Activated CD8-positive, alpha-beta T cell treated with anti-CD3 and anti-CD28 coated beads, Interleukin-2, amount 10 ng/mL, durations not matched to agents 7 days and 5 days (primary cell): ENCODE results near the gene CMKLR1. TPM values are rescaled to one million over a fixed set of nuclear protein-coding genes. Genes with fewer than 3 reads are reported as not detected.

Experiments
- ATAC-seq: fragments of 150-1000 bp; cut with Tn5 transposase; one replicate; pipeline ENCODE4 v1.10.0; 2021; ENCODE audit warnings: moderate library complexity
- CTCF ChIA-PET: fragments of 350-600 bp; sonication (Branson Sonifier 250); formaldehyde crosslinking; loops from one replicate; lab custom pipeline; 2021; ENCODE audit warnings: antibody characterized with exemption; lab: Charles Lee
- POLR2A ChIA-PET: fragments of 350-600 bp; sonication (Branson Sonifier 250); formaldehyde crosslinking; loops from one replicate; lab custom pipeline; 2021; ENCODE audit warnings: antibody characterized with exemption; lab: Charles Lee
- DNase-seq: peaks from one replicate; pipeline ENCODE4 v3.0.0-alpha.2; 2020
- H3K27ac Mint-ChIP-seq: one replicate; pipeline ENCODE4 v1.8.0; 2021; ENCODE audit warnings: mild to moderate bottlenecking, mixed read lengths
- H3K27me3 Mint-ChIP-seq: one replicate; pipeline ENCODE4 v1.8.0; 2021; ENCODE audit warnings: low read depth, mixed read lengths
- H3K36me3 Mint-ChIP-seq: one replicate; pipeline ENCODE4 v1.8.0; 2021; ENCODE audit warnings: low read depth, mixed read lengths
- H3K4me1 Mint-ChIP-seq: one replicate; pipeline ENCODE4 v1.8.0; 2021; ENCODE audit warnings: low read depth, mixed read lengths
- H3K4me3 Mint-ChIP-seq: one replicate; pipeline ENCODE4 v1.8.0; 2021; ENCODE audit warnings: mild to moderate bottlenecking, mixed read lengths
- H3K9me3 Mint-ChIP-seq: one replicate; pipeline ENCODE4 v1.8.0; 2022; ENCODE audit warnings: mixed read lengths; ENCODE audit not compliant: insufficient read depth
- total RNA-seq, 2 experiments: library from RNA; stranded (reverse); gene quantifications; one replicate each; pipeline ENCODE4 v1.2.3, GENCODE V29; 2021

Gene CMKLR1
- total RNA-seq, 2 experiments from 2014 or later = 0.08 TPM; not detected in 1

DNA sequence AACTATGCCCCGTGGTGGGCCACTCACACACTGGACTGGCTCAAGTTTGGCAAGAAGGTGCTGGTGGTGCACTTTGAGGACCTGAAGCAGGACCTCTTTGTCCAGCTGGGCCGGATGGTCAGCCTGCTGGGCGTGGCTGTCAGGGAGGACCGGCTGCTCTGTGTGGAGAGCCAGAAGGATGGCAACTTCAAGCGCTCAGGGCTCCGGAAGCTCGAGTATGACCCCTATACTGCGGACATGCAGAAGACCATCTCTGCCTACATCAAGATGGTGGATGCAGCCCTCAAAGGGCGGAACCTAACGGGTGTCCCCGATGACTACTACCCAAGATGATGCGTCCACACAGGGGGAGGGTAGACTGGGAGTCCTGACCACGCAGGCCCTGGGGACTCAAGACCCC lies 91.1 kb downstream of the CMKLR1 start:
- no peaks in the 10 kb centered on the region for H3K9me3 Mint-ChIP-seq
- H3K27ac Mint-ChIP-seq = no peak overlapping the region
- no peaks in the 10 kb centered on the region for H3K4me1 Mint-ChIP-seq
- no peak overlapping the region for H3K4me3 Mint-ChIP-seq
- no peaks in the 10 kb centered on the region for H3K36me3 Mint-ChIP-seq
- peaks cover 5% of the 10 kb centered on the region for H3K27me3 Mint-ChIP-seq
- CTCF ChIA-PET = interaction anchor here (1.3 kb wide), 1 partner anchor 336 kb away, joined by 3 read pairs; no protein-coding TSS in a partner anchor
- POLR2A ChIA-PET = no interaction called here
- ATAC-seq = no peak
- DNase-seq = no peak

DNA sequence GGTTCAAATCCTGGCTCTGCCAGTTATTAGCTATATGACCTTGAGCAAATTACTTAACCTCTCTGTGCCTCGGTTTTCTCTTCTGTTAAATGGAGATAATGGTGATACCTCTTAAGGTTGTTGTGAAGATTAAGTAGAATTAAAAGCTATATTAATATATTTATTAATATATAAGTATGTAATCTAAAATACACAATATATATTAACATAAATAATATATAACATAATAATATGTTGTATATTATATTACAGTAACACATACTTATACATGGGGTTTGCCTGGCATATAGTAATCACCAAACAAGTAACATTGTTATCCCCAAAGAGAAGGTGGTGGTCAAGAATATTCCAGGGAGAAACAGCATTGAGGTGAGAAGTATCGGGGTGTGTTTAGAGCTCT lies 92.0 kb downstream of the CMKLR1 start:
- ChIA-PET POLR2A (no interaction called here), CTCF (interaction anchor here (1.3 kb wide), 1 partner anchor 335 kb away, joined by 3 read pairs; no protein-coding TSS in a partner anchor)
- Mint-ChIP-seq H3K27ac (no peak overlapping the region), H3K27me3 (peaks cover 5% of the 10 kb centered on the region), H3K36me3 (no peaks in the 10 kb centered on the region), H3K4me3 (no peak overlapping the region), H3K4me1 (no peaks in the 10 kb centered on the region), H3K9me3 (no peaks in the 10 kb centered on the region)
- ATAC-seq (no peak), DNase-seq (no peak)

DNA sequence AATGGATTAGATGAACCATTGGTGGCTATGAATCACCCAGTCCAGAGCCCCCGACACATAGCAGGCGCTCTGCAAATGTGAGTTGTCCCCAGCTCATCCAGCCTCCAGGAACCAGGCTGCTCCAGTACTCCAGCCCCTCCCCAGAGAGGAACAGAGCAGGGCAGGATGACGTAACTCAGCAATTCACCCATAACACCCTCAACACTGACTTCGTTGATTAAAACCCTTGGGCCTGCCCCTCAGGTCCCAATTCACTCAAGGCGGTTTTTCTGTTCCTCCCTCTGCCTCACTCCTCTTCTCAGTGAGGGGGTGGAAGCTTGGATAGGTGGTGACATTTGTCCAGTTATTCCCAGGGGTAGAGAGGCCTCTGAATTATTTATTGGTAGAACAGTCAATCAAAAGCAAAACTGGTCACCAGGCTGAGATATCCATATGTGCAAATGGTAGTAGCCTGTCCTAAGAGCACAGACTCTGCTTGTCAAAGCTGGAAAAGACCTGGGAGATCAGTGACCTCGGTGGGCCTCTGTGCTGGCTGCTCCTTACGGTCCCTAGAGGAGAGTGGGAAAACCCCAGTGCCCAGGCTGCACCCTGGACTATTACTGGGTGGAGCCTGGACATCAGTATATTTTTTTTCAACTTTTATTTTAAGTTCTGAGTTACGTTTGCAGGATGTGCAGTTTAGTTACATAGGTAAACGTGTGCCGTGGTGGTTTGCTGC lies 97.0 kb downstream of the CMKLR1 start:
- no peak for ATAC-seq

DNA sequence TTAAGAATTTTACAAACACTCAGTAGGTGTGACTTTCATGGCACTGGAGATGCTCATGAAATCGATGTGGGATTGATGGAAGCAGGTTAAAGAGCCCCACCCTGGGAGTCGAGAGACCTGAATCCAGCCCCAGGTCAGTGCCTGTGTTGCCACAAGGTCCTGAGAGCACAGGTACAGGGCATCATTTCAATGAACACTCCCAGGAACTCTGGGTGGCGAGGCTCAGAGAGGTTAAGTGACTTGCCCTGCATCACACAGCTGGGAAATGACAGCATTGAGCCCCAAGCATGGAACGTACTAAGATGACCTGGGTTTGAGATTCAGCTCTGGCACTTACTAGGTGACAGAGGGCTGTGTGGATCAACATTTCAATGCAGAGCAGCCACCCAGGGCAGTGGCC lies 98.2 kb downstream of the CMKLR1 start:
- Mint-ChIP-seq H3K9me3 (no peaks in the 10 kb centered on the region), H3K27me3 (peaks cover 13% of the 10 kb centered on the region), H3K4me1 (peaks cover 2% of the 10 kb centered on the region), H3K4me3 (no peak overlapping the region), H3K27ac (no peak overlapping the region), H3K36me3 (no peaks in the 10 kb centered on the region)
- CTCF ChIA-PET = no interaction called here
- no peak for DNase-seq
- POLR2A ChIA-PET = no interaction called here
- no peak for ATAC-seq

More for the DNA sequence above, 97.0 kb downstream of the CMKLR1 start:
- no peak for DNase-seq
- CTCF ChIA-PET = no interaction called here
- Mint-ChIP-seq H3K27ac (no peak overlapping the region), H3K27me3 (peaks cover 4% of the 10 kb centered on the region), H3K9me3 (no peaks in the 10 kb centered on the region), H3K36me3 (no peaks in the 10 kb centered on the region), H3K4me1 (peaks cover 2% of the 10 kb centered on the region), H3K4me3 (no peak overlapping the region)
- POLR2A ChIA-PET = no interaction called here

DNA sequence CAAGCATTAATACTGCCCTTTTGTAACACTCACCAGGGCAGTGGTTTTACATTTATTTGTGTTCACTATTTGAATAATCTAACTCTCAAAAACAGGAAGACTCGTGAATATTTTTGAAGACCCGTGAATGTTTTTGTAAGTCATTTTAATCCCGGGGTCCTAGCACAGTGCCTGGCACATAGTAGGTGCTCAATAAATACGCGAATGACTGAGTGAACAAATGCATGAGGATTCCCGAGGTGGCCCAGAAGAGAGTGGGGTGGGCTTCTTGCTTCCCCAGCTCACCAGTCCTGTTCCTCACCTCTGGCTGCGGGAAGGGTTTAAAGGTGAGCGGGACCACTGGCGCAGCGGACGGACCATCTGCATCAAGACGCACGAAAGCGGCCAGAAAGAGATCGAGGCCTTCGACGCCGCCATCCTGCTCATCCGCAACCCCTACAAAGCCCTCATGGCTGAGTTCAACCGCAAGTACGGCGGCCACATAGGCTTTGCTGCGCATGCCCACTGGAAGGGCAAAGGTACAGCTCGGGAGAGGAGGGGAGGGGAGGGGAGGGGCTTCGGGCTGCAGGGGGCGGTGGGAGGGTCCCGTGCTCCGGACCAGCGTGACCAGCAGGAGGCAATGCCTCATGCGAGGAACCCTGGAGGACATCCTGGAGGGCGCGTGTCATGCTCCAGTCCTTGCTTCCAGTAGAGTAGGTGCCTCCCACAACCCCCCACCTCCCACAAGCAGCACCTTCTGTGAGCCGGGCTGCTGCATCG lies 98.9 kb downstream of the CMKLR1 start:
- Mint-ChIP-seq H3K4me1 (peaks cover 2% of the 10 kb centered on the region), H3K27ac (no peak overlapping the region), H3K9me3 (no peaks in the 10 kb centered on the region), H3K36me3 (no peaks in the 10 kb centered on the region), H3K4me3 (no peak overlapping the region), H3K27me3 (peaks cover 16% of the 10 kb centered on the region)
- POLR2A ChIA-PET = no interaction called here
- ATAC-seq = no peak
- CTCF ChIA-PET = no interaction called here
- no peak for DNase-seq

DNA sequence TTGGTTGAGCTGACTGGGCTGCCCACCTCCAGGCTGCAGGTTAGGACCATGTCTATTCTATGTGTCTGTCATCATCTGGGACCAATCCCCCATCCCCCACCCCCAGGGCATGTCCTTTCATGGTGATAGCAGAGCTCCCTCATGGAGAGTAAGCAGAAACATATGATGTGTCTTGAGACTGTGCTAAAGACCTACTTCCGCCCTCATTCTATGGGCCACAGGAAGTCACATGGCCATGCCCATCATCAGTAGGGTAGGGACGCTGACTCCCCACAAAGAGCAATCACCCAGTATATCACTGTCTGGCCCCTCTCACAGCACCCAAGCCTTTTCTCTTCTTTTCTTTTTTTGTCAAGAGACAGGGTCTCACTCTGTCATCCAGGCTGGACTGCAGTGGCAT lies 99.7 kb downstream of the CMKLR1 start:
- ATAC-seq = no peak
- POLR2A ChIA-PET = no interaction called here
- H3K4me1 Mint-ChIP-seq = peaks cover 2% of the 10 kb centered on the region

DNA sequence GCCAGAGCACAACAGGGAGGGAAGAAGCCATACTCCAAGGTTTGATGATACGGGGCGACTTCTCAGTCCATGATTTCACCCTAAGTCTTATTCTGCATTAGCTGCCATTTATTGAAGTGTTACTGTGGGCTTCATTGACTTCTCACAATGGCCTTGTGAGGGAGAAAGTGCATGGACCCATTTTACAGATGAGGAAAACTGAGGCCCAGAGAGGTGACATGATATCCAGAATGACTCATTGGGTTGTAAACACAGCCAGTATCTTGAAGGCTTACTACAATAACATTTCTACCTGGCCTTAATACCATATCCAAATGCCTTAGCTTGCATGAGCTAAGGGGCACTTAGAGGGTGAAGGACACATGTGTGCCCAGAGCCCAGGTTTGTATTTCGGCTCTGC lies 100.6 kb downstream of the CMKLR1 start:
- Mint-ChIP-seq H3K36me3 (no peaks in the 10 kb centered on the region), H3K27ac (no peak overlapping the region), H3K9me3 (no peaks in the 10 kb centered on the region), H3K4me1 (peaks cover 2% of the 10 kb centered on the region), H3K4me3 (no peak overlapping the region), H3K27me3 (peaks cover 16% of the 10 kb centered on the region)
- CTCF ChIA-PET = interaction anchor here (1.1 kb wide), 1 partner anchor 63 kb away, joined by 3 read pairs; no protein-coding TSS in a partner anchor
- ATAC-seq (no peak), DNase-seq (no peak)
- POLR2A ChIA-PET = no interaction called here

More for the DNA sequence above, 99.7 kb downstream of the CMKLR1 start:
- no peak for DNase-seq
- CTCF ChIA-PET = interaction anchor here (1.1 kb wide), 1 partner anchor 62 kb away, joined by 3 read pairs; no protein-coding TSS in a partner anchor
- peaks cover 16% of the 10 kb centered on the region for H3K27me3 Mint-ChIP-seq
- no peaks in the 10 kb centered on the region for H3K36me3 Mint-ChIP-seq
- no peak overlapping the region for H3K4me3 Mint-ChIP-seq
- H3K27ac Mint-ChIP-seq = no peak overlapping the region
- H3K9me3 Mint-ChIP-seq = no peaks in the 10 kb centered on the region

Other genes starting within 250 kb of the CMKLR1 start
- not detected for gene WSCD2, start 210.0 kb downstream of the CMKLR1 start, total RNA-seq
- 1 to 10 TPM; 4.6 to 5.2 TPM for gene FICD, start 176.0 kb upstream of the CMKLR1 start, total RNA-seq
- gene SART3, start 221.9 kb upstream of the CMKLR1 start, total RNA-seq = 10 to 100 TPM; 67.9 to 76.9 TPM
- 10 to 100 TPM; 58.5 to 59.5 TPM for gene ISCU, start 223.3 kb upstream of the CMKLR1 start, total RNA-seq